CD4-positive, alpha-beta T cell treated with Interleukin-6 for 4 hours (primary cell): ENCODE data around the gene COL5A1.
A peak's percentile ranks its signal among the peaks of the same experiment; 100 is the strongest.
"Not testable (repeated sequence)": the region's sequence is repeated elsewhere in the genome, so short reads cannot be mapped to it uniquely, and the experiment has no call there.

Experiments
- DNase-seq: peaks from one replicate; pipeline ENCODE4 v3.0.0-alpha.2; 2020; ENCODE audit warnings: mixed read lengths

COL5A1 gene

DNA sequence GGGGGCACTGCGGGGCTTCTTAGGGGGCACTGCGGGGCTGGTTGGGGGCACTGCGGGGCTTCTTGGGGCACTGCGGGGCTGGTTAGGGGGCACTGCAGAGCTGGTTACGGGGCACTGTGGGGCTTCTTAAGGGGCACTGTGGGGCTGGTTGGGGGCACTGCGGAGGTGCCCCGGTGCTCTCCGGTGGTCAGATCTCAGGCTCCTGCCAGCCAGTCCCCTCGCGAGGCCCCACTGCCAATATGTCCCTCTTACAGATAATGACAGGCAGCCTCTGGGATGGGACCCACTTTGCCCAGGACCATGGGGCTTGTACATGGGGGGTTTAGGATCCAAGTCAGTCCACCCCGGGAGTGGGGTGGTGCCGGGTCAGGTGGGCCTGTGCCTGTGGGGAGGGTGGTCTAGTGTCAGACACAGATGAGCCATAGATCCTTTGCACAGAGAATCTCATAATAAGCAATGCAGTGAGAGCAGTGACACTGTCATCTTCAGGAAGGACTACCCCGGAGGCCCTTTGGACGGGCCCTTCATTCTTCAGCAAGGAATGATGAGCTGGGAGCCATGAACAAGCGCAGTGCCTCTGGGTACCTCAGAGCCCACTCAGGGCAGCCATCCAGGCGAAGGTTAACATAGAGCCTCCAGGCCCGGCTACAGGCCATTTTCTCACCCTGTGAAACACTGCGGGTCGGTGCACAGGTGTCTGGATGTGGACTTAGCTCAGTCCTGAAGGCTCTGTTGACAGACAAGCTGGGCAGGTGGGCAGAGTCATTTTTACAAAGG lies 38.2 kb downstream of the COL5A1 start:
- DNase-seq, result no peak

GRCh38 chr9:134680393-134681060 lies 38.9 kb downstream of the COL5A1 start:
- no peak for DNase-seq

GRCh38 chr9:134681061-134681661 lies 39.6 kb downstream of the COL5A1 start:
- no peak for DNase-seq

DNA sequence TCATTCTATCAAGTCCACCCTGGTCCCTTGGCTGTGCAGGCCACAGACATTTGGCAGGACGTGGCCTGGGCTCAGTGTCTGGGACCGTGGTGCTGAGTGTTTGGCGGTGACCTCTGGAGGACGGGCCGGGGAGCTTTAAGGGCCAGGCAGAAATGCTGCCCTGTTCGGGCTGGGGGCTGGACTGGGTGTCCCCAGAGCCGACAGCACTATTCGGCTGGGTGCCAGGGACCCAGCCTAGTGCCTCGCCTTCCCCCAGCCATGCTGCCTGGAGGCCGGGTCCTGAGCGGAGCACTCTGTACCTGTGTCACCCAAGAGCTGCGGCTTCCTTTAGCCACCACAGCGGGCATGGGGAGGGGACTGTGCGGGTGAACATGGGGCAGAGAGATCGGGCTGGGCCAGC lies 40.4 kb downstream of the COL5A1 start:
- DNase-seq, result no peak

- DNase-seq, result no peak
Measured at GRCh38 chr9:134682651-134683364, 41.2 kb downstream of the COL5A1 start.

DNA sequence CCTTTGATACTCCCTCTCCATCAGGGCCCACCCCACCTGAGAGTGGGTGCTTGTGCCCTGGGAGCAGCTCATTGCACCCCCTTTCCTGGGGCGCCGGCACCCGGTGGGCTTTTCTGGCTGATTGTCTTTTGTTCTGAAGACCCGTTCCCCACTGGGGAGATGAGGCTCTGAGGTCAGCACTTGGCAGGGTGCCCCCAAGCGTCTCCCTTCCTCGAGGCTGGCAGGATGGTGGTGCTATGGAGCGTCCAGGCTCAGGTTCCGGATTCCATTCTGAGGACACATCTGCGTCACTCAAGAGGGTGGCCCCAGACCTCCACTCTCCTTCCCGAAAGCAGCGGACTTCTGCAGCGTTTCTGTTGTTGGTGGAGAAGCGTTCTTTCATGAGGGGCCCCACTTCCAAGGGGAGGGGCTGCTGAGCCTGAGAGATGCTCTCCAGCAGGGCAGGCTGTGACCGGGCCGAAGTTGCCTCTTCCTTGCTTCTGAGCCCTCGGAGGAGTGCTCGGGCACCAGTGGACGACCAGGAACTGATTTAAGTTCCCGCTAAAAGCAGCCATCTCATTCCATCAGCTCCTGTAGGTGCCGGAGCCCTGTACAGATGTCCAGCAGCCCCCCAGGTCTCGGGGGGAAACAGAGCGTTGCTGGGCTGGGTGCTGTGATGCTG lies 42.2 kb downstream of the COL5A1 start:
- no peak for DNase-seq

- no peak for DNase-seq
Measured at GRCh38 chr9:134684375-134684723, 42.7 kb downstream of the COL5A1 start.

DNA sequence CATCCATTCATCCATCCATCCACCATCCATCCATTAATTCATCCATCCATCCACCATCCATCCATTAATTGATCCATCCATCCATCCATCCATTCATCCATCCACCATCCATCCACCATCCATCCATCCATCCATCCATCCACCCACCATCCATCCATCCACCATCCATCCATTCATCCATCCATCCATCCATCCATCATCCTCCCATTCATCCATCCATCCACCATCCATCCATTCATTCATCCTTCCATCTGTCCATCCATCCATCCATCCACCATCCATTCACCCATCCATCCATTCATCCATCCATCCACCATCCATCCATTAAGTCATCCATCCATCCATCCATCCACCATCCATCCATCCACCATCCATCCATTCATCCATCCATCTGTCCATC lies 43.3 kb downstream of the COL5A1 start:
- DNase-seq, result not testable (repeated sequence)

DNA sequence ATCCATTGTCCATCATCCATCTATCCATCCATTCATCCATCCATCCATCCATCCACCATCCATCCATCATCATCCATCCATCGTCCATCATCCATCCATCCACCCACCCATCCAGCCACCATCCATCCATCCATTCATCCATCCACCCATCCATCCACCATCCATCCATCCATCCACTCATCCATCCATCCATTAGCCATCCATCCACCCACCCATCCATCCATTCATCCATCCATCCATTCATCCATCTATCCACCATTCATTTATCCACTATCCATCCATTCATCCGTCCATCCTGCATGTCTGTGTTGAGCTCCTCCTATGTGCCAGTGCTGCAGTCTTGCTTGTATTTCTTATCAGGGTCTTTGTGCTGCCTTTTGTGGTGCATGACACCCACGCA lies 44.2 kb downstream of the COL5A1 start:
- no peak for DNase-seq

GRCh38 chr9:134686896-134687295 lies 45.3 kb downstream of the COL5A1 start:
- DNase-seq, result no peak

- no peak for DNase-seq
Measured at GRCh38 chr9:134687556-134687955, 46.0 kb downstream of the COL5A1 start.

GRCh38 chr9:134688231-134688630 lies 46.6 kb downstream of the COL5A1 start:
- no peak for DNase-seq

- DNase-seq, result no peak
Measured at GRCh38 chr9:134688661-134689320, 47.2 kb downstream of the COL5A1 start.

DNA sequence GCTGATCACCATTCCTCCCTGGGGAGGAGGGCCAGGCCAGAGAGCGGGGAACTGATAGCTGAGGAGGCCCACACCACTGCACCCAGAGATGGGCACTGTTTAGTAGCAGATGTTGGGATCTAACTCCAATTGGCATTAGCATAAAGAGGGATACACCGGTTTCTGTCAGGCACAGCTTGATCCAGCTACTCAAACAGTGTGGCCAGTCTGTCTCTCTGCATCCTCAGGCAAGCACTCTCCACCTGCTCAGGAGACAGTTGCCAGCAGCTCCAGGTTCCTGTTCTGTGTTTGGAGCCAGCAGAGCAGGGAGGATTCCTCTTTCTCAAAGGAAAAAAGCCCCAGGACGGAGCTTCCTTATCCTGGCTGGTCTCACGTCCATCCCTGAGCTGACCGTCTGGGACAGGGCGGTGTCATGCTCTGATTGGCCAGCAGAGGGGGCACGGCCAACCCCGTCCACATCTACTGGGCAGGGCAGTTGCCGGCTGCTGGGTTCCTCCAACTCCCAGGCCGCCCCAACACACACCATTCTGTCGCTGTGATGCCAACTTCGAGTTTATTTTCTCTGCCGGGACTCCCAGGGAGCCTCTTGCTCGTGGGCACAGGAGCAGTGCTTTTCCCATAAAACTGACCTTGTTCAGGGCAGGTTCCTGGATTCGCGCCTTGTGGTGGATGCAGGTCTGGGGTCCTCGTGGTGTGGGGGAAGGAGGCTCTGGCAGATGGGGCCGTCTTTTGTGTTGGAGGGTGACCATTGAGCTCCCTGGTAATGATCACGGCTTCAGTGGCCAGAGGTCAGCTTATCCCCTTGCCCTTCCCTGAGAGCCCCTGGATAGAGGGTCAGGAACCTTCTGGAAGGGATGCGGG lies 47.9 kb downstream of the COL5A1 start:
- peak; percentile 9 for DNase-seq

GRCh38 chr9:134690301-134690751 lies 48.7 kb downstream of the COL5A1 start:
- DNase-seq, result no peak

DNA sequence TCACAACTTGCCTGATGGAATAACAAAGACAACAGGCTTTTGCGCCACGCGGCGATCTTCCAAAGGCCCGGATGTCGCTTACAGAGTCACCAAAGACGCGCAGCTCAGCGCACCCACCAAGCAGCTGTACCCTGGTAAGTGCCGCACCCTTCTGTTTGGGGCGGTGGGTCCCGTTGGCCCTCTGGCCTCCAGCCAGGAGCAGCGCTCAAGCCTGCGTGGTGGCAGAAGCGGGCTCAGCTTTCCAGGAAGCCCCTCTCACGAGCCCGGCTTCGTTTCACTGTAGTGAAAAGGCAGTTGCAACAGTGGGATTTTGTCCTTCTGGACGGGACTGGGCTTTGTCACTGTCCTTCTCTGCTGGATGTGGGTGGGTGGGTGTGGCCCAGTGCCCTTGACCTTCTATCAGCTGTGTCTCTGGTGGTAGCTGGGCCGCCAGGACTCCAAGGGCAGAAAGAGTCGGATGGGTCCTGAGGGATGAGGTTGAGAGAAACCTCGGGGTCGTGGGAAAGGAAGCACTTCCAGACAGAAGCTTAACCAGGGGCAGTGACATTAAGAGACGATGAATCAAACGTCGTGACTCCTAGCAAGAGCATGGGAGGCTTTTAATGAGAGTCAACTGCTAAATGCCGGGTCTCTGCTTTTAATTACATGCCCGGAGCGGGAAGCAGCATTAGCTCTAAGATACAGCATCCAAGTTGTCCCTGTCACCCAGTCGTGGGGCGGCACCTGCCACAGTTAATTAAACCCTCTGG lies 49.5 kb downstream of the COL5A1 start:
- DNase-seq, result no peak

DNA sequence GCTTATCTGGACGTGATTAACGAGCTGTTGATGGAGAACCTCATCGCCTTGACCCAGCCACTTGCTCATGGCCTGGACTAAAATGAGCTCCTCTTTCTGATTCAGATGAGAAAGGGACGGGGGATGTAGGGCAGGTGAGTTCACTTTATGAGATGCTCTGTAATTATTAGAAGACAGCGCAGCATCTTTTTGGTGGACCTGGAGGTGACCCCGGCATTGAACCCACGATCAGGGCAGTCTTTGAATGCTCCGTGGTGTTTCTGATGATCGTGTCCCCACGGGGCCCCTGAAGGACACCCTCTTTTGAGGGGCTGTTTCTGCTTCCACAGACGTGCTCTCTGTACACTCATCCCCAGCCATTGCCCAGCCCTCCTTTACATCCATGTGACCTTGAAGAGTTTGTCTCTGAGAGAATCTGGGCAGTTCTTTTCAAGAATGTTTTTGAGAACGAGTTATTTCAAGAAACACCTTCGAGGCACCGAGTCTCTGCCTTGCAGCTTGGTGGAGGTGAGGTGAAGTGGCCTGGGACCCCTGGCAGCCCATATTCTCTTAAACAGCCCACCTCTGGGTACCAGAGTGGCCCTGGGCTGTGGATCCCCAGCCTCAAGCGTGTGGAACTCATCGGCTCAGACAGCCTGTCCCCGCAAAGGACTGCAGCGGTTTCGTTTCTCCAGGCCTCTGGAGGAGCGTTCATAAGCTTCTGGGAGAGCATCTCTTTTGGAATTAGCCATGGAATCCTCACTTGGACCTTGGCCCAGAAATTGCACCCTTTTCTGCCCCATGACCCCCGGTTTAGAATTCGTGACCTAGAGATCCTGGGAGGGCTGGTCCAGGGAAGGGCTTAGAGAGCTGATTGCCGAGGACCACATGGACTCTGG lies 50.3 kb downstream of the COL5A1 start:
- DNase-seq, result no peak

DNA sequence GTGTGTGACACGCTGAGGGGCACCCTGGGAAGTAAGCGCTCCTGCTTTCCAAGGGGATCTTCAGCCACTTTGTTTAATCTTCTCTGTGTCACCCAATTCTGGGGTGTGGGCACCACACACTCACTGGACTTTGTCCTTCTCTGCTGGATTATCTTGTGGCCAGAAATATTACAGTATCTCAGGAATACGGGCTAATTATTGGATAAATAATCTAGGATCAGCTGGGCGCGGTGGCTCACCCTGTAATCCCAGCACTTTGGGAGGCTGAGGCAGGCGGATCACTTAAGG lies 50.9 kb downstream of the COL5A1 start:
- DNase-seq, result no peak

GRCh38 chr9:134693011-134693410 lies 51.4 kb downstream of the COL5A1 start:
- DNase-seq, result no peak
